Activated CD8-positive, alpha-beta memory T cell treated with anti-CD3 and anti-CD28 coated beads, Interleukin-2, amount 50 U/mL, for 1 hour (primary cell): ENCODE results near the gene LRFN2.

Source experiments
- DNase-seq: peaks from one replicate; pipeline ENCODE4 v3.0.0-alpha.2; 2020; ENCODE audit errors: extremely low read depth

The LRFN2 gene

DNA sequence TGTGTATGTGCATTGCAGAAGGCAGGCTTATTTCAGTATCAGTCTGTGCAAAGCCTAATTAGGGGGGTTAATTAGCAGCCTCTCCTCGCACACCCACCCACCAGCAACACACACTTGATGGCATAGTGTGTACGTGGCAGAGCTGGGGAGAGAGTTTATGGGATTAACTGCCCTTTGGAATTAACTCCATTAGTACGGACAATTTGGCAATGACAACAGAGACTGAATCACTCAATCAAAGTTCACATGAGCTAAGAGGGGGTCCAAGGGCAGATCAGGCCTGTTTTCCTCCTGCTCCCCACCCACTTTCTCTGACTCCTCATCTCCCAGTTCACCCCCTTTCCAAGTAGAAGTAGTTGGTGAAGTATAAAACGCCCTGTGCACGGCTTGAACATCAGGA lies 69.5 kb downstream of the LRFN2 start:
- no peak for DNase-seq

DNA sequence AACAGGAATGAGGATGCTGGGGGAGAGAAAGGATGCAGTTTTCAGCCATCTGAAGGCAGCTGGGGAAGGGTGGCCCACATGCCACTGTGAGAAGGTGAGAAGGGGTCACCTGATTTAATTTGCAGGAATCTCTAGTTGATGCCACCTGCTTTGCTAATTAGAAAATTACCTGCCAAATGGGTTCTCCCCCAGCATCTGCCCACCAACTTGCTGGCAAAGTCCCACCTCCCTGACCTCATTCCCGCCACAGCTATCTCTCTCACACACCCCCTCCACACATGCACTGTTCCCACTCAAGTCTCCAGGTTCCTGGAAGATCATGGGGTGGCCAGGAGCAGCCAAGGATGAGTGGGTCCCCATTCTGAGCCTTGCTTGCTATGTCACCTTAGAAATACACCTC lies 70.7 kb downstream of the LRFN2 start:
- DNase-seq = no peak

DNA sequence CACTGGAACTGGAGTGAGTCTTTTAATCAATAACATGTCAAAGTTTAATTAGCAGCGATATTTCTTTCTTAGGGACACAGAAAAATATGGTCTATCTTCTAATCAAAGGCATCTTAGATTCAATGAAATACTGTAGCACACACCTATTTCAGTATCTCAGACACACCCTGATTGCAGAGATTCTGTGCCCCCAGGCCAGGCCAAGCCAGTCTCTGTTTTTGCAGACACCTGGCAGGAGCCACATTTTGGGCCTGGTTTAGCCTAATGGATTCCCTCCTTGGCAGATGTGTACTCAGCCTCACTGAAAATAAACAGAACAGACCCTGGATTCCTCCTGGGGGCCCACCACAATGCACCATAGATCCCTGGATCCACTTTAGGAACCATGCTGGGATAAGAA lies 74.8 kb downstream of the LRFN2 start:
- DNase-seq = no peak

DNA sequence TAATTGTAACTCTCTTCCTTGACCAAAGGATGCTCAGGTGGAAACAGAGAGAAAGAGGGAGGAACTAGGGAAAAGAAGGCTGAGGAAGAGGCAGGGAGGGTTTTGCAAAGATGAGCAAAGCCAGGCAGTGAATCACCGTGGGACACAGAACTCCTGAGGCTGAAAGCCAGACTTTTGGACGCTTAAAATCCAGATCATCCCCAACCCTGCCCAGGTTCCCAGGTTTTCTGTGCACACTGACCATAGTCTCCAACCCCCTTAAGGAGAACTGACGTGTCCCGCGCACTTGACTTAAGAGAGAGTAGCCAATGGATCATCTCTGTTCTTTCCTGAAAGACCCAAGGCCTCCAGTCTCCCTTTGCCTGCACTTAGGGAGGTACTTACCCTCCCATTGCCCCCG lies 75.3 kb downstream of the LRFN2 start:
- no peak for DNase-seq

DNA sequence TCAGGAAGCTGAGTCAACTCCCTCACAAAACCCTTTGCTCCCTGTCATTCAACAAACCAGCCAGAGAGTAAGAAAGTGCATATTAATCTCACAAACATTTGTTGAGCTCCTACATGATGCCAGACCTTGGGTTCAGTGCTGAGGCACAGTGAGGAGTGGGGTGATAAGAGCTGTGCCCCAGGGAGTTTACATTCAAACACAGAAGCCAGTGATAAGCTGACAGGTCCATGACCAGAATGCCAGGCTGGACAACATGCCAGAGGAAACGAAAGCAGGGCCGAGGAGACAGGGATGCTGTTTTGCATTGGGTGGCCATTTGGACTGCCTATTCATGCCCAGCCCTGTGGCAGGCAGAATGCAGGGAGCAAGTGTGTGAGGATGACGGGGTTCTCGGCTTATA lies 76.7 kb downstream of the LRFN2 start:
- no peak for DNase-seq

- DNase-seq = no peak
These were observed 77.4 kb downstream of the LRFN2 start for GRCh38 chr6:40509716-40510260.

- no peak for DNase-seq
These were observed 78.1 kb downstream of the LRFN2 start for GRCh38 chr6:40509086-40509485.

- DNase-seq = no peak
These were observed 80.2 kb downstream of the LRFN2 start for GRCh38 chr6:40506954-40507353.

GRCh38 chr6:40505191-40505810 lies 81.9 kb downstream of the LRFN2 start:
- DNase-seq = no peak

DNA sequence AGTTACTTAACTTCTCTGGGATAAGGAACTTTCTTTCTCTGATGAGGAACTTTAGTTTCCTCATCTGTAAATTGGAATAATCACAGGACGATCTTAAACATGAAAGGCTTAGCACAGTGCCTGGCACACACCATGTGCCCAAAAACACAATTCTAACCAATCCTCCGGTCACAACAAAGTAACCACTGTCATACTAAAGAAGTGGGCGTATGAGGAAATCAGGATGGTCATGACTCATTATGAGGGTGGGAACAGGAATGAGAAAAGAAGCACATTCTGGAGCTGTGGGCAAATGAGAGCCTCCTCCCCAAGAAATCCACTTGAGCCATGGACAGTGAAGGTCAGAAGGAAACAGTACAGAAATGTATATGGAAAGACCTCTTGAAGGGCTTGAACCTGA lies 82.9 kb downstream of the LRFN2 start:
- DNase-seq = no peak

DNA sequence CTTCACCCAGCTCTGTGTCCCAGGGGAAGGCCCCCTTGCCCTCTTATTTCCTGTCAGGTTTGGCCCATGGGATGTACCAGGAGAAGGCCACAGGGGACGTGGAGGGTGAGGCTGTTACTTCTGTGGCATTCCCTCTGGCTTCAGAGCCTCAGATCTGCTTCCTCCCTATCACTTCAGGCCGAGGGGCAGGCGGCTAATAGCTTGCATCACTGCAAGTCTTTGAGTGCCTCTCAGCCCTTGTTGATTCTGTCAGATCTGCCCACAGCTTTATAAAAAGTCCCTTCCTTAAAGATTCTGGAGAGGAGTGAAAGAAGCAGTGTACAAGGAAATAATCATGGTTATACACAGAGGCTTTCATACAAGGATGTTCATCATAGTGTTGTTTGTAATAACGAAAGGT lies 86.9 kb downstream of the LRFN2 start:
- DNase-seq = no peak

DNA sequence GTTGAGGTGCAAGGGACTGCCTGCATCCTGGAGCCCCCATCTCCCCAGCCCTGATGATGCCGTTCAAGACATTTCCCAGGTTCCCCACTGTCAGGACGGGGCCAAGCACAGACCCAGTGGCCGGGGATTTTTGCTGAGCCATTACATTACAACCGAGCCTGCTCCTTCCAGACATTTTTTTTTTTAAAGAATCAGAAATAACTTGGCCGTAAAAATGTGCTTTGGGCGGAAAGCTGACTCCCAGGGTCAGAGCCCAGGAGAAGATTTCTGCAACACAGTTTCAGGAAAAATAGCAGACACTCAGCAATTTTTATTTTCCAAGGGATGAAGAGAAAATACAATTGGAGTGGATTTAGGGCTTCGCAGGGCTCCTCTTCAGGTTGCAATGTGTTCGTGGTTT lies 87.9 kb downstream of the LRFN2 start:
- DNase-seq = no peak

DNA sequence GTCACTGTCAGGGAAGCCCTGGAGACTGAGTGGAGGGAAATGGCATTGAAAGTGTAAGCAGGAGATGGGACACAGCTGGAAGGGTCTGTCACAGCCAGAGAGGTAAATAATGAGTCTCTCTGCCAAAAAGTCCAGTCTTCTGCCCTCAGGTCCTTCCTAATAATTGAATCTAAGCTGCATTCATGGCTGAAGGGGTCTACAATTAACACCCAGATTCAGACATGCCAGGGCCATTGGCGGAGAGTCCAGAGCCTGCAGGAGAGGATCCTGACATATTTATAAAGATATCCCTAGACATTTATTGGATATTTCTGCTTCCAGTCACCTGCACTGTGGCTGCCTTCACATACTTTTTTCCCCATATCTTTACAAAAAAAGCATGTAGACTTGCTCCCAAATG lies 89.0 kb downstream of the LRFN2 start:
- no peak for DNase-seq

DNA sequence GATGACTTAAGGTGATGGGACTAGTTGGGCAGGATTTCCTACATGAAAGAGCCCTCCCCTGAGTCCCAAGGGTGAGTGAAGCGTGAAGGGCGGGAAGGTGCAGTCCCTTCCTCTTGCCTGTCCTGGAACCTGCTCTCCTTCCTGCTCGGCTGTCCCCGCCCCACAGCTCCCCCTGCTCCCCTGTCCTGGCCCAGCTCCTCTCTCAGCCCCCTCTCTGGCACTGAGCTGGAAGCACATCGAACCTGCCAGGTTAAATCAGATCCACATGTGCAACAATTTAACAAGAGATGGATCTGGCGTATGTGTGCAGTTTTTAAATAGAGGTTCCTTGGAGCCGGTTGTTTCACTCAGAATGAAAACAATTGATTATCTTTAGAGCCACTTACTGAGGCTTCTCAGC lies 95.0 kb downstream of the LRFN2 start:
- no peak for DNase-seq

- no peak for DNase-seq
These were observed 96.7 kb downstream of the LRFN2 start for GRCh38 chr6:40490508-40490907.

GRCh38 chr6:40489798-40490197 lies 97.4 kb downstream of the LRFN2 start:
- DNase-seq = no peak

DNA sequence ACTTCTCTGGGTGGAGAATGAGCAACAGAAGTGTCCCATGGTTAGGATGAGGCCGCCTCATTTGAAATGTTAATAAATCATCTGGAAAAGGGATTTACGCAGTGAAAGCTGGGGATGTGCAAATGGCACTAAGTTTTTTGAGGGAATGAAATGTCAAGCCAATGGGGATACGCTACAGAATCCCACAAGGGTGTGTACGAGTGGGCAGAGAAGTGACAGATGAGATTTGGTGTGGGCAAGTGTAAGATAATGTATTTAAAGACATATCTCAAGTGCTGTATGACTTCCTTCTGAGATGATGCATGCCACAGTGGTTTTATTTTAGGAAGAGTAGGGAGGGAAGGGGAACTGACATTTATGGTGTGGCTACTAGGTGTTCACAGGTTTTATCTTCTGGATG lies 100.6 kb downstream of the LRFN2 start:
- DNase-seq = no peak

GRCh38 chr6:40485795-40486194 lies 101.4 kb downstream of the LRFN2 start:
- no peak for DNase-seq

- no peak for DNase-seq
These were observed 101.9 kb downstream of the LRFN2 start for GRCh38 chr6:40485300-40485699.

- DNase-seq = no peak
These were observed 103.1 kb downstream of the LRFN2 start for GRCh38 chr6:40484066-40484465.

DNA sequence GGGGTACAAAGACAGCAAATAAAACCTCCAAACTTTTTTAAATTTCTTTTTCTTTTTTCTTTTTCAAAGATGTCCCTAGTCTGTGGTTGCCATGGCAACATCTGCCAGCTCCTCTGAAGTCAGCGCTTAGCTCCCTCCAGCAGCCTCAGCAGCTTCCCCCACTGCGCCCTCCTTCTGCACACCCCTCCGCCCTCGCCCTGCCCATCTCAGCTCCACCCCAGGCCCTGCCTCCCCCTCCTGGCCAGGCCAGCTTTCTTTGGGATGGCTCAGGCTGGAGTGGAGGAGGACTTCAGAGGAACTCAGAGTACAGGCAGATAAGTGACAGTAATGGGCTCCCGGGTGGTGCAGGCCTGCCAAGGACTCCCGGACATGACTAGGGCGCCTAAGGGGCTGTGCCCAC lies 104.6 kb downstream of the LRFN2 start:
- no peak for DNase-seq

DNA sequence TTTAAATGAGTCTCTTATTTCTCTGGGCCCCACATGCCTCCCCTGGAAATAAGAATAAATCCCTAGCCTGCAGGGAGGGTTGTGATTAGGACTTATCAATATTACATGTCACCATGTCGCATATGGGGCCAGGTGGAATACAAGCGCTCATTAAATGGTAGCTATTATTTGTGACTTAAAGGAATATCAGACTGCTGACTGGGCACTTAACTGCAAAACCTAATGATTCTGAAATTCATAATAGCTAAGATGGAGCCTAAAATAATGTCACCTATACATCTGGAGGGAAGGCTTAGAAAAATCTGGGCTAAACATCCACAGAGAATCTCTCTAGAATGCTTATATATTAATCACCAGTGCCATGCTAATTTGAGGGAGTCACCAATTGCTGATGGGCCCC lies 106.5 kb downstream of the LRFN2 start:
- DNase-seq = no peak

- DNase-seq = no peak
These were observed 107.5 kb downstream of the LRFN2 start for GRCh38 chr6:40479706-40480105.
